ENCODE measurements around the gene WHRN.

WHRN gene

DNA sequence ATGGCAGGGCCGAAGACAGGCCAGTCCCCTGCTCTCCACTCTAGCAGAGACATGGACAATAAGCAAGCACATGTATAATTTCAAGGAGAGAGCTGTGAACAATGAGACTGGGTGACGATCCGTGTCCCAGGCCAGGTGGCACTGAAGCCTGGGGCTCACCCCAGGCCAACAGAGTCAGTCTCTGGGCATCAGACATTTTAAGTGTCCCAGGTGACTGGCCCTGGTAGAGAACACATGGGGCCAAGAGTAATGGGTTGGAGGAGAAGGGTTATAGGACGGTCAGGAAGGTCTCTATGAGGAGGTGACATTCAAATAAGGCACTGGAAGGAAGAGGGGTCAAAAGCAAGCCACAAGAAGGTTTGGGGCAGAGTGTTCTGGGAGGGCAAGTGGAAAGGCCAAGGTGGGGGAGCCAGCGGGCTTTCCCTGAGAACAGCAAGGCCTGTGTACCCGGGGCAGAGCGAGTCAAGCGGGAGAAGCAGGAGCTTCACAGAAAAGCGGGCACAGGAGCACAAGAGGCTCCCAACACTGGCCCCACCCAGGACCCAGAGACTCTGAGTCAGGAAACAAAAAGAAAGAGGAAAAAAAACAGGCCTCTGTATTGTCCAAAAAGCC lies 116.4 kb downstream of the WHRN start:
- no peak for TF ChIP-seq ZNF384 (IDR thresholded peaks at IDR 0.05)
- TF ChIP-seq TARDBP (IDR thresholded peaks at IDR 0.05), result no peak
- TF ChIP-seq FOXM1 (IDR thresholded peaks at IDR 0.05; ENCODE audit: borderline replicate concordance), result no peak
- TF ChIP-seq ELF4 (IDR thresholded peaks at IDR 0.05), result no peak
- TF ChIP-seq SP1 (IDR thresholded peaks at IDR 0.05), result no peak
- no peak for TF ChIP-seq NFRKB (IDR thresholded peaks at IDR 0.05)
- TF ChIP-seq LEF1 (IDR thresholded peaks at IDR 0.05; ENCODE audit: borderline replicate concordance), result no peak
- no peak for TF ChIP-seq L3MBTL2 (conservative IDR thresholded peaks at IDR 0.05)
- no peak for TF ChIP-seq BHLHE40 (IDR thresholded peaks at IDR 0.05; ENCODE audit: borderline replicate concordance)
- no peak for TF ChIP-seq ARNT (IDR thresholded peaks at IDR 0.05)
- no peak for DNase-seq (ENCODE audit: extremely low spot score)
- ChIA-PET POLR2A (no interaction called here), CTCF (no interaction called here)

DNA sequence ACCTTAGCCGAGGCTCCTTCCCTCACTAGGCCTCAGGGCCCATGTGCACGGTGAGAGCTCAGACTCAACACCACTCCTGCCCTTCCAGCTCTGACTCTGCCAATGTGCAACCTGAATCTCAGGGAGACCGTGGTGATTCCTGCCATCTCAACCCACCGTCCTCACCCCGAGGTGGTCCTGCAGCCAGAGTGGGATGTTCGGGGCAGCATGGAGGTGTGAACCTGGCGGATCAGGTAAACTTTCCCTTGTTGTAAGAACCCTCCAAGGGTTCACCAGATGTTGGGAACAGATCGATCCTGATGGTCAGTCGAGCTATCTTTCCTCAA lies 117.0 kb downstream of the WHRN start:
- no peak for TF ChIP-seq FOXA1 (IDR thresholded peaks at IDR 0.05)
- no peak for TF ChIP-seq NFRKB (IDR thresholded peaks at IDR 0.05)
- TF ChIP-seq BHLHE40 (IDR thresholded peaks at IDR 0.05; ENCODE audit: borderline replicate concordance), result no peak
- no peak for TF ChIP-seq FOXM1 (IDR thresholded peaks at IDR 0.05; ENCODE audit: borderline replicate concordance)
- TF ChIP-seq, protein P1, sequence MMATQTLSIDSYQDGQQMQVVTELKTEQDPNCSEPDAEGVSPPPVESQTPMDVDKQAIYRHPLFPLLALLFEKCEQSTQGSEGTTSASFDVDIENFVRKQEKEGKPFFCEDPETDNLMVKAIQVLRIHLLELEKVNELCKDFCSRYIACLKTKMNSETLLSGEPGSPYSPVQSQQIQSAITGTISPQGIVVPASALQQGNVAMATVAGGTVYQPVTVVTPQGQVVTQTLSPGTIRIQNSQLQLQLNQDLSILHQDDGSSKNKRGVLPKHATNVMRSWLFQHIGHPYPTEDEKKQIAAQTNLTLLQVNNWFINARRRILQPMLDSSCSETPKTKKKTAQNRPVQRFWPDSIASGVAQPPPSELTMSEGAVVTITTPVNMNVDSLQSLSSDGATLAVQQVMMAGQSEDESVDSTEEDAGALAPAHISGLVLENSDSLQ (IDR thresholded peaks at IDR 0.05), result no peak
- TF ChIP-seq ARNT (IDR thresholded peaks at IDR 0.05), result no peak
- DNase-seq (ENCODE audit: extremely low spot score), result no peak
- ChIA-PET POLR2A (no interaction called here), CTCF (interaction anchor here (0.5 kb wide), 1 partner anchor 40 kb away, joined by 3 read pairs; no protein-coding TSS in a partner anchor)

DNA sequence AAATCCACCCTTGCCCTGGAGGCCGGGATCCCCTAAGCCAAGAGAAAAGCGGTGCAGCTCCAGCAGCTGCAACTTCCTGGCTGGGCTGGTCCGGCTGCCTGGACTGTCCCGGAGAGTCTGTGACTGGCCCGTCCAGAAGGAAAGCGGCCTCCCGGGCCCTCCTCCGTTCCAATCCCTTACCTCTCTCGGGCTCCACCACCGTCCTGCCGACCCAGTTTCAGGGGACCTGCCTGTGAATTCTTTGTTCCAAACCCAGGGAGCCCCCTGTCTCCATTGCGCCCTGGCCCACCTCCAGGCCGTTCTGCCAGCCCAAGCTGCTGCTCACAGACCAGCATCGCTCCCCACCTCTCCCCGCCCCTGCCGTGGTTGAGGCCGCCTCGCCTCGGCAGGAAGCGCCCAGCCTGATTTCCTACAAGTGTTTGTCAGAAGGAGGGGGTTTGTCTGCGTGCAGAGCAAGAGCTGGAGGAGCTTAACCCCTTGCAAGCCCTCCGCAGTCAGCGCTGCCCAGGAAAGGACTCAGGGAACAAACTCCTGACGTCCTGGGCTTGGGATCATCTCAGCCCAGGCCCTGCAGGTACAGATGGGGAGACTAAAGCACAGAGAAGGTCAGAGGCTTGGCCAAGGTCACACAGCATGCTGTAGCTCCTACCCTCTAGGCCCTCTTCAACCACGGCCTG lies 117.5 kb downstream of the WHRN start, which contains the start of gene AKNA:
AKNA (minus strand) TSS at position 303 of the 677 bp plus-strand sequence. CDS start 6,649 bp downstream, outside the sequence.
- no peak for TF ChIP-seq HDGF (IDR thresholded peaks at IDR 0.05; ENCODE audit: borderline replicate concordance)
- DNase-seq (ENCODE audit: extremely low spot score), result no peak
- POLR2A ChIA-PET, result no interaction called here
- CTCF ChIA-PET, result interaction anchor here (0.5 kb wide), 1 partner anchor 41 kb away, joined by 3 read pairs; no protein-coding TSS in a partner anchor

DNA sequence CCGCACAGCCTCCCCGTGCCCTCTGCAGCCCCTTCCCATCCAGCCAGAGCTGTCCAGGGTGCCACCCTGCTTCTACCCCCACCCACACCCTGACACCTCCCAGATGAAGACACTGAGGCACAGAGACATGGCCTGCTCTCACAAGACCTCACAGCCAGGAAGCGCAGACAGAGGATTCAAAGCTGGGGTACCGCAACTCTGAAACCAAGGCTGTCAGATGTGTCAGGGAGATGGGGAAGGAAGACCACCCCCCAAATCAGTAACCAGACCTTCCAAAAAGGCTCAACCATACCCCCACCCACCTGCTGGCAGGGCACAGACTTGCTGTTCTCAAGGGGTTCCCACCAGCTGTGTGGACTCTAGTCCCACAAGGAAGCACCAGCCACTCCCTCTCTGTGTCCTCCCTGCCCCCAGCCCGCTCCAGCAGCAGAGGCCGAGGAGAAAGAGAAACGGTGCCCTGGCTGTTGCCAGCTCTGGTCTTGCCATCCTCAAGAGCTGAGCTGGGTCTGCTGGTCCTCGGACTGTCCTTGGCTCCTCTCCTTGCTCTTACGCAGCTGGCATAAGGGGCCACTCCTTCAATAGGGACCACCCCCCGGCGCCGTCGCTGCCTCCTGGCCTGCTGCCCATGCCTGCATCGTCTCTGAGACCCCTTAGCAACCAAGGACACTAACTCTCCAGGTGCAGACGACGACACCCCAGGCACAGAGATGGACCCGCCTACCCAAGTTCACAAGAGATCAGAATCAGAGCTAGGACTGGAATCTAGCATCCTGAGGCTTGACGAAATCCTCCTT lies 118.2 kb downstream of the WHRN start:
- DNase-seq (ENCODE audit: extremely low spot score), result no peak
- POLR2A ChIA-PET, result no interaction called here
- CTCF ChIA-PET, result interaction anchor here (0.6 kb wide), 1 partner anchor 10 kb away, joined by 3 read pairs; no protein-coding TSS in a partner anchor
- TF ChIP-seq L3MBTL2 (conservative IDR thresholded peaks at IDR 0.05), result no peak

DNA sequence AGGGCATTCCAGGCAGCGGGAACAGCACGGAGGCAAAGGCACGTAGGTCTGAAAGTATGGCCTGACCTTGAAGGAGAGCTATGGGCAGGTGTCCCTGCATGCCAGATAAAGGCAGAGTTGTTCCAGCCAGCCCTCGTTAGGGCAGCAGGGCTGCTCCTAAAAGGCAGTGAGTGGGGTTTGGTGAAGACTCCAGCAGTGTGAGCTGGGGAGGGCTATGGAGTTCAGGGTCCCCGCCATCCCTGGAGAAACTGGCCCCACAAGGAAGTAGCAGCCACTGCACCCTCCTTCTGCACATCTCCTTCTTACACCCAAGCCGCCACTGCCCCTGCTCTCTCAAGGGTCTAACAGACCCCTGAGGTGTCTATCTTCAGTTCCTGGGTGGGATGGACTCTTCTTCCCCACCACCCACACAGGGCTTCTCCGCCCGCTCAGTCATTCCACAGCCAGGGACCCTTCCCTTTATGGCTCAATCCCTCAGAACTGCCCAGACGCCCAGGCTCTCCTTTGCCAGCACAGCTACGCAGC lies 118.8 kb downstream of the WHRN start:
- CTCF ChIA-PET, result interaction anchor here (0.6 to 1.2 kb wide), 2 partner anchors 9 kb away, joined by 3 read pairs; no protein-coding TSS in a partner anchor
- no peak for DNase-seq (ENCODE audit: extremely low spot score)
- POLR2A ChIA-PET, result no interaction called here
- TF ChIP-seq SUZ12 (IDR thresholded peaks at IDR 0.05), result no peak
- TF ChIP-seq LEF1 (IDR thresholded peaks at IDR 0.05; ENCODE audit: borderline replicate concordance), result no peak
- TF ChIP-seq CTBP1 (IDR thresholded peaks at IDR 0.05; ENCODE audit: borderline replicate concordance), result no peak
- TF ChIP-seq HDGF (IDR thresholded peaks at IDR 0.05; ENCODE audit: borderline replicate concordance), result no peak

DNA sequence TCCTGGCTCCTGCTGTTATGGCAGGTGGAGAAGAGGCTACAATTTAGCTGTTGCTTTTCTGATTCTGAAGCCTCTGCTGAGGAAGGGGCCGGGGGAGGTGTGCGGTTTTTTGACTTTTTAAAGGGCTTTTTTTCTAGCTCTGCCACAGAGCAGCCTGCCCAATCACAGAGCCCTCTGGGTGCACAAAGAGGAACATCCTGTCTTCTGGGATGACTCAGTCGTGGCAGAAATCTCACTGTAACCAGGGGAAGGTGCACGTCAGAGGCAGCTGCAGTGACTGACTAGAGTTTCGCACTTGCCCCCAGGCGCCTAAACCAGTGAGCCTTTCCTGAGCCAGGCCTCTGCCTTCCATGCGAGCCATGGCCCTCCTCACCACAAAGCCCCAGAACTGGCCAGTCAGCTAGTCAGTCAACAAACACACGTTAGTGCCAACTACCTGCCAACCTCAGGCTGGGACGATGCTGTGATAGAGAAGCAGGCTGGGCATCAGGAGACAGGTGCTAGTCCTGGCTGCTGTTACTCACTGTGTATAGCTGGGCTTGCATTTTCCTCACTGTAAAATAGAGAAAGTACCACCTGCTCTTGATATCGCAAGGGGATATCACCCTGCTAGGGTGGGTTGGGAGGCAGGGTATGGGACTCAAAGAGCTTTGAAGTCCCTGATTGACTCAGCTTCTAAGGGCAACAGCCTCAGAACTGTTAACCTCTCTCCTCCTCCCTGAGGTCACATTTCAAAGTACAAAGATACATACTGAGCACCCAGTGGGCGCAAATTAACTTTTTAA lies 119.7 kb downstream of the WHRN start:
- no peak for DNase-seq (ENCODE audit: extremely low spot score)
- TF ChIP-seq SUZ12 (IDR thresholded peaks at IDR 0.05) (no peak), L3MBTL2 (conservative IDR thresholded peaks at IDR 0.05) (no peak), CTBP1 (IDR thresholded peaks at IDR 0.05; ENCODE audit: borderline replicate concordance) (no peak), SP1 (IDR thresholded peaks at IDR 0.05) (no peak), ELF4 (IDR thresholded peaks at IDR 0.05) (no peak), FOXM1 (IDR thresholded peaks at IDR 0.05; ENCODE audit: borderline replicate concordance) (no peak), ZNF384 (IDR thresholded peaks at IDR 0.05) (no peak), FOXA1 (IDR thresholded peaks at IDR 0.05) (no peak), ARNT (IDR thresholded peaks at IDR 0.05) (no peak)
- TF ChIP-seq, protein P1 (IDR thresholded peaks at IDR 0.05), result no peak
- CTCF ChIA-PET, result interaction anchor here (1.2 kb wide), 1 partner anchor 10 kb away, joined by 3 read pairs; no protein-coding TSS in a partner anchor
- POLR2A ChIA-PET, result no interaction called here

Data from HEK293T (cell line).